GM23338 (cell line): ENCODE results near the gene C20orf204. TPM values are rescaled to one million over a fixed set of nuclear protein-coding genes. Genes with fewer than 3 reads are reported as not detected.

Experiments
- CREB1 ChIP-seq: fragments of 250-450 bp; sonication (Bioruptor Pico); IDR thresholded peaks from 2 replicates; pipeline ENCODE4 v1.5.0; 2020; ENCODE audit warnings: low read depth, mild to moderate bottlenecking, moderate library complexity
- CTCF ChIP-seq, 2 experiments: fragments of 200-600 bp in 1 of 2; sonication (generic) in 1 of 2; conservative IDR thresholded peaks; 2 replicates each; pipeline versions ENCODE4 v1.5.1 to v1.6.1; 2016 to 2017; ENCODE audit warnings: antibody characterized with exemption in 2 of 2, low read depth in 2 of 2, mild to moderate bottlenecking in 2 of 2, moderate library complexity in 1 of 2
- EZH2 ChIP-seq: fragments of 200-600 bp; sonication (generic); IDR thresholded peaks from one replicate; pipeline ENCODE4 v1.8.0; 2017; ENCODE audit warnings: antibody characterized with exemption, mild to moderate bottlenecking, low read depth; ENCODE audit not compliant: unreplicated experiment
- JUNB ChIP-seq: IDR thresholded peaks from one replicate; pipeline ENCODE4 v1.6.1; 2016; ENCODE audit warnings: antibody characterized with exemption; ENCODE audit not compliant: unreplicated experiment
- NANOG ChIP-seq: IDR thresholded peaks from 2 replicates; pipeline ENCODE4 v1.6.1; 2016; ENCODE audit warnings: antibody characterized with exemption, borderline replicate concordance
- REST ChIP-seq: IDR thresholded peaks from one replicate; pipeline ENCODE4 v1.6.1; 2018; ENCODE audit warnings: antibody characterized with exemption; ENCODE audit not compliant: unreplicated experiment
- STAT1 ChIP-seq: IDR thresholded peaks from one replicate; pipeline ENCODE4 v1.6.1; 2016; ENCODE audit warnings: antibody characterized with exemption; ENCODE audit not compliant: unreplicated experiment
- ZNF114 ChIP-seq: fragments of 250-450 bp; sonication (Bioruptor Pico); IDR thresholded peaks from 2 replicates; pipeline ENCODE4 v1.5.0; 2020; ENCODE audit warnings: mild to moderate bottlenecking, moderate library complexity
- ZNF331 ChIP-seq: fragments of 250-450 bp; sonication (Bioruptor Pico); IDR thresholded peaks from 2 replicates; pipeline ENCODE4 v1.5.0; 2020; ENCODE audit warnings: low read depth, mild to moderate bottlenecking, moderate library complexity
- ZNF462 ChIP-seq: fragments of 250-450 bp; sonication (Bioruptor Pico); IDR thresholded peaks from 2 replicates; pipeline ENCODE4 v1.5.0; 2020; ENCODE audit warnings: mild to moderate bottlenecking, moderate library complexity
- polyA plus RNA-seq: library from polyadenylated mRNA; unstranded; fragments of >200 nt; fragmentation: Nextera tagmentation; extraction: Ambion mirVana; gene quantifications from 2 replicates; pipeline ENCODE4 v1.2.1, GENCODE V29; 2016
- total RNA-seq: library from RNA; depleted of rRNA; stranded (reverse); fragments of >200 nt; shearing (Covaris generic); gene quantifications from 2 replicates; pipeline ENCODE4 v1.2.3, GENCODE V29; 2014

C20orf204 gene
- total and polyA plus RNA-seq, 2 experiments from 2014 or later: 0.73 to 0.82 TPM

- TF ChIP-seq ZNF462 (CRISPR knock-in tag): no peak
- TF ChIP-seq CREB1: no peak
- no peak for TF ChIP-seq STAT1
- no peak for TF ChIP-seq JUNB
- TF ChIP-seq REST: no peak
- TF ChIP-seq ZNF114: no peak
- TF ChIP-seq EZH2: no peak
- no peak for TF ChIP-seq NANOG
- TF ChIP-seq ZNF331: no peak
- TF ChIP-seq CTCF (conservative IDR thresholded peaks at IDR 0.05; ENCODE audit: low read depth in 2 of 2): no peak
Measured at GRCh38 chr20:64038224-64038564, 2.2 kb downstream of the C20orf204 start (continued).
